Suprapubic skin (tissue), 3 donors: ENCODE data around the gene MAD1L1.

Experiments
- EP300 ChIP-seq: sonication (generic); formaldehyde crosslinking; IDR thresholded peaks from one replicate; pipeline ENCODE4 v1.6.1; 2017; ENCODE audit warnings: antibody characterized with exemption
- POLR2A ChIP-seq, 2 donors: fragments of 450-650 bp; IDR thresholded peaks; one replicate each; pipeline ENCODE4 v1.6.1; 2017; ENCODE audit warnings: antibody characterized with exemption in 2 of 2, mild to moderate bottlenecking in 2 of 2, moderate library complexity in 2 of 2
- TF ChIP-seq, protein P1 (sequence below), 2 donors: fragments of 200-600 bp in 1 of 2; fragments of 450-650 bp in 1 of 2; sonication (generic) in 1 of 2; IDR thresholded peaks; one replicate each; pipeline ENCODE4 v1.5.1; 2016 to 2019; ENCODE audit warnings: antibody characterized with exemption in 2 of 2, mild to moderate bottlenecking in 1 of 2, moderate library complexity in 1 of 2

GRCh38 chr7:1865000-1865555 lies 367.7 kb downstream of the MAD1L1 start:
- TF ChIP-seq, protein P1, sequence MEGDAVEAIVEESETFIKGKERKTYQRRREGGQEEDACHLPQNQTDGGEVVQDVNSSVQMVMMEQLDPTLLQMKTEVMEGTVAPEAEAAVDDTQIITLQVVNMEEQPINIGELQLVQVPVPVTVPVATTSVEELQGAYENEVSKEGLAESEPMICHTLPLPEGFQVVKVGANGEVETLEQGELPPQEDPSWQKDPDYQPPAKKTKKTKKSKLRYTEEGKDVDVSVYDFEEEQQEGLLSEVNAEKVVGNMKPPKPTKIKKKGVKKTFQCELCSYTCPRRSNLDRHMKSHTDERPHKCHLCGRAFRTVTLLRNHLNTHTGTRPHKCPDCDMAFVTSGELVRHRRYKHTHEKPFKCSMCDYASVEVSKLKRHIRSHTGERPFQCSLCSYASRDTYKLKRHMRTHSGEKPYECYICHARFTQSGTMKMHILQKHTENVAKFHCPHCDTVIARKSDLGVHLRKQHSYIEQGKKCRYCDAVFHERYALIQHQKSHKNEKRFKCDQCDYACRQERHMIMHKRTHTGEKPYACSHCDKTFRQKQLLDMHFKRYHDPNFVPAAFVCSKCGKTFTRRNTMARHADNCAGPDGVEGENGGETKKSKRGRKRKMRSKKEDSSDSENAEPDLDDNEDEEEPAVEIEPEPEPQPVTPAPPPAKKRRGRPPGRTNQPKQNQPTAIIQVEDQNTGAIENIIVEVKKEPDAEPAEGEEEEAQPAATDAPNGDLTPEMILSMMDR (IDR thresholded peaks at IDR 0.05) = no peak
- TF ChIP-seq EP300 (no peak), POLR2A (IDR thresholded peaks at IDR 0.05) (no peak)
